LoVo (cell line): ENCODE measurements around the gene BICRA.
"Not testable (repeated sequence)": the region's sequence is repeated elsewhere in the genome, so short reads cannot be mapped to it uniquely, and the experiment has no call there.

ENCODE experiments used
- DNase-seq: peaks from one replicate; pipeline ENCODE4 v3.0.0-alpha.2; 2016; ENCODE audit warnings: low spot score

Gene BICRA

DNA sequence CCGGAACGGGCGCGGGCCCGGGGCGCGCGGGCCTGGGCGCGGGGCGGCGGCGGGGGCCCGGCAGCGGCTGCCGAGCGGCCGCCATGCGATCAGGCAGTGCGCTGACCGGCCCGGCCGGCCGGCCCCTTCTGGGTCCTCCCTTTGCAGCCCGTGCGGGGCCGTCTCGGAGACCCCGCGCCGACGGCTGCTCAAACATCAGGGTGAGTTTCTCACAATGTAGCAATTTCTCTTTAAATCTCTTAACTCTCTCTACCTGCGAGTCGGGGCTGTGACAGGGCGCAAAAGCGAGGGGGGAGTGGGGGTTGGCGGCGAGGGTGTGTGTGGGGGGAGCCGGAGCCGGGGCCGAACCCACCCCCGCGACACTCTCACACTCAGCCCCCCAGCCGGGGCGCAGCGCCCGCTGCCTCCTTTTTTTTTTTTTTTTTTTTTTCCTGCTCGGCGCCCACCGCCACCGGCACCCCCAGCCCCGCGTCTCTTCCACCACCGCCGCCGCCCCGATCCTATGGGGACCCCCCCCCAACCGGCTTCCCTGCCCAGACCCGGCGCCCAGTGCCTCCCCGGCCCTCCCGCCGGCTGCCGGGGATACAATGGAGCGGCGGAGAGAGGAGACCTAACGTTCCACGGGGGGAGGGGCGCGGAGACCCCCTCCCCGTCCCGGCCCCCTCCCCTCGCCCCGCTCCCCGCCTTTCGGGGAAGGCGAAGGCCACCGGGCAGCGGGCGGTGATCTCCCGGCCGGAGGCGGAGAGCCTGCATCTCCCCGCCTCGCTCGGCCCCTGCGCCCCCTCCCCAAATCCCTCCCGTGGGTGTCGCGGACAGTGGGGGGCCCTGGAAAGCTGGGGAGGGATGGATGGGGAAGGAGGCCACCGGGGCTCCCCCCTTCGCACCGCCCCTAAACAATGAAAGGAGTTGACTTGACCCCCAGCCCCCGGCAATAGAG, at the start of gene BICRA:
BICRA (plus strand) TSS at position 166 of the 937 bp plus-strand sequence. CDS start 64,441 bp downstream, outside the sequence.
- peak; percentile 80 for DNase-seq

DNA sequence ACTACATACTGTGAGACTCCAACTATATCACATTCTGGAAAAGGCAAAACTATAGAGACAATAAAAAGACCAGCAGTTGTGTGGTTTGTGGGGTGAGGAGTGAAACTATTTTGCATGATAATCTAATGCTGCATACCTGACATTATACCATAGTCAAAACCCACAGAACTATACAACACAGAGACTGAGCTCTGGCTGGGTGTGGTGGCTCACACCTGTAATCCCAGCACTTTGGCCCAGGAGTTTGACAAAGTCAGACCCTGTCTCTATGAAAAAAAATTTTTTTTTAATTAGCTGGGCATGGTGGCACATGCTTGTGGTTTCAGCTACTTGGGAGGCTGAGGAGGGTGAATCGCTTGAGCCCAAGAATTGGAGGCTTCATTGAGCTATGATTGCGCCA, 47.9 kb upstream of the BICRA start:
- DNase-seq: no peak

DNA sequence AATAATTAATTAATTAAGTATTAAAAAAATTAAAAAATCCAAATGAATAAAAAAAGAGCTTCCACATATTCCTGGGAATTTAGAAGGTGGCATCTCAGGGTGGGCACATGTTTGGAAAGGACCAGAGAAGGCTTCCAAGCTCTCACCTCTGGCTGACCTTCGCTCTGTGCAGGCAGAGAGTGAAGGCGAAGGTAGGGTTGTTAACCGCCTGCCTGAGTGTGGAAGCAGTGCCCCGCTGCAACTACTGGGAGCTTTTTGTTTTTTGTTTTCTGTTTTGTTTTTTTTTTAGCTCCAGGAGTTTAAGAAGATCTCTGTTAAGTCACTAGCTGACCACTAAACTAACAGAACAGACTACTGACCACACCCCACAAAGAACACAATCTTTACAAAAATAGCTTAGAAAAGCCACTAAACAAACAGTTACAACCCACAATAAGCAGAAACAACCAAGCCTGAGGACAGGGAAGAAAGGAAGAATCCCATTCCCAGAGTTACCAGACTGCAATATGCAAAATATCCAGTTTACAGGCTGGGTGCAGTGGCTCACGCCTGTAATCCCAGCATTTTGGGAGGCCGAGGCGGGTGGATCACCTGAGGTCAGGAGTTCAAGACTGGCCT, 47.4 kb upstream of the BICRA start:
- no peak for DNase-seq

DNA sequence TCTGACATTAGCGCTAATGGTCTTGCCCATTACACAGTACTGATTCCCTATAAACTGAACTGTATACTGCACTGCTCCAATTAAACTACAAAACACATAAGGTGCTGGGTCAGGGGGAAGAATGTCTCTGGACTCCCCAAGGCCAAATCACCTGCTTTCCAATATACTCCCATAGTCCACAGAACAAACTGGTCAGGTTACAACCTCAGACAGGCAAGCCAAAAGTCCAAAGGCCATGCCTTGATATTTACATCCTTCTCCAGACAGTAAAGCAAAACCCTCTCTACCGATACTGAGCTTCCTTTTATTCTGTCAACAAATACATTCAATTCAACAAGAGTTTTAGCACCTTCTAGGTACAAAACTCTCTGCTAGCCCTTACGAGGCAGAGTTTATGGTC, 44.9 kb upstream of the BICRA start:
- DNase-seq: peak; percentile 36

DNA sequence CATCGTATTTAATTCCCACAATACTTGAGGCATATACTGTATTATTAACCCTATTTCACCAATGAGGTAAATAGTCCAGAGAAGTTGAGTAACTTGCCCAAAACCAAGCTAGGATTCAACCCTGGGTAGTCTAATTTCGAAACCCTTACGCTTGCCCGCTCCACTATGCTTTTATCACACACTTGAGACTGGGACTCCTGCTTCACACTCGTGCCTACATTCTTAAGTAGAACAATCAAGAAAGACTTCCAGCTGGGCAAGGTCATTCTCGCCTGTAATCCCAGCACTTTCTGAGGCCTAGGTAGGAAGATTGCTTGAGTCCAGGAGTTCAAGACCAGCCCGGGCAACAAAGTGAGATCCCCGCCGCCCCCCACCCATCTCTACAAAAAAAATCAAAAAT, 39.6 kb upstream of the BICRA start:
- DNase-seq: no peak

DNA sequence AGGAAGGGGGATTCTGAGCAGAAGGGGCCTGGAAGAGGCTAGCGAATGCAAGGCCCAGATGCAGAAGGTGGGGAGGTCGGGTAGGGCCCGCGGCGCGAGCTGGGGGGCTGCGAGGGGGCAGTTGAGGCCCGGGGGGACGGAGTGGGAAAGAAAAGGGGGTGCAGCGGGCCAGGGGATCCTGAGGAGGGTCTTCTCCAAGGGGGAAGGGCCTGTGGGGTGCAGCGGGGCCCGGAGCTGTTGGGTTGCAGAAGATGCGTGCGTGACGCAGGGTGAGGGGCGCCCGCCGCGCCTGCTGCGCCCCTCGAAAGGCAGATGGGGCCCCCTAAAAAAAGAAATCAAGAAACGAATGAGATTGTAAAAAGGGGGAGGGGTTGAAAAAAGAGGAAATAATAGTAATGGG, 36.3 kb upstream of the BICRA start:
- no peak for DNase-seq

DNA sequence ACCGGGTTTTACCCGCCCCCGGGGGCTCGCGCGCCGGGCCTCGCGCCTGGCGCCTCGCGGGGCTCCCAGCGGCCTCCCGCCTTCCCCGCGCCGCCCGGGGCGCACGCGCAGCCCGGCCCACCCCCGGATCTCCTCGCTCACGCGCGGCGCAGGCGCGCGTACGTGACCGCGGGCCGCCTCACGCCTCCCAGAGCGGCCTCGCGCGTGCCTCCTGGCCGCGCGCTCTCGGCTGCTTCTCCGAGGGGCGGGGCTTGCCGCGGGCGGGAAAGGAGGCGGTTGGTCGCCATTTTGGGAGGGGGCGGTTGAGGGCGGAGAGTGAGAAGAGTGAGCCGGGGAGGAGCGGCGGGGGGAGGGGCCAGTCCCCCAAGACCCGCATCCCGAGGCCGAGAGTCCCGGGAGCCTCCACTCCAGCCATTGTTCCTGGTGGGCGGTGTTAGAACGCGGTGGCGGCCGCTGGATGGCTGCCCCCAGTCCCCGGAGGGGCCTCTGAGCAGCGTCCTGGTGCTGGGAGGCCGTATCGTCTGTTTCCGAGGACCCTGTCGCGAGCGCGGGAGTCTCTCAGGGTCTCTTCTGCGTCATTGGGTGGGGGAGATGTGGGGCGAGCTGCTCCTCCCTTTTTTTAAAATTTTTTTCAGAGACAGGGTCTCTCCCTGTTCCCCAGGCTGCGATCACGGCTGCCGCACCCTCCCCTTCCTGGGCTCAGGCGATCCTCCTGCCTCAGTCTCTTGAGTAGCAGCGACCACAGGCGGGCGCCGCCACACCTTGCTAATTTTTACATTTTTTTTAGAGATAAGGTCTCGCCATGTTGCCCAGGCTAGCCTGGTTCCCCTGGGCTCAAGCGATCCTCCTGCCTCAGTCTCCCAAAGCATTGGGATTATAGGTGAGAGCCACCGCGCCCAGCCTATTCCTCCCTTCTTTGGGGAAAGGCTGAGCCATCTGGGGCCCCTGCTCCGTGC, 35.6 kb upstream of the BICRA start, which contains the start of gene ZNF541:
ZNF541 (minus strand) TSS at position 78 of the 956 bp plus-strand sequence. CDS start 17,292 bp downstream, outside the sequence.
- DNase-seq: no peak

DNA sequence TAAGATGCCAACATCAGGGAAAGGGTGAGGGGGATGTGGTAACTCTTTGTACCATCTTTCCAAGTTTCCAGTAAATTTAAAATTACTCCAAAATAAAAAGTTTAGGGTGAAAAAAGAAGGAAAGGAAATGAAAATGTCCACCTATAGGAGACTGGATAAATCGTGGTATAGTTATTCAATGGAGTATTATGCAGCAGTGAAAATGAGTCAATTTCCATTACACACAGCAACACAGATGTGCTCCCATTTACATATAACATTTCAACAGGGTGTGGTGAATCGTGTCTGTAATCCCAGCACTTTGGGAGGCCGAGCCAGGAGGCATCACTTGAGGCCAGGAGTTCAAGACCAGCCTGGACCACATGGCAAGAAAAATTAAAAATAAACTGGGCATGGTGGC, 28.5 kb upstream of the BICRA start:
- no peak for DNase-seq

DNA sequence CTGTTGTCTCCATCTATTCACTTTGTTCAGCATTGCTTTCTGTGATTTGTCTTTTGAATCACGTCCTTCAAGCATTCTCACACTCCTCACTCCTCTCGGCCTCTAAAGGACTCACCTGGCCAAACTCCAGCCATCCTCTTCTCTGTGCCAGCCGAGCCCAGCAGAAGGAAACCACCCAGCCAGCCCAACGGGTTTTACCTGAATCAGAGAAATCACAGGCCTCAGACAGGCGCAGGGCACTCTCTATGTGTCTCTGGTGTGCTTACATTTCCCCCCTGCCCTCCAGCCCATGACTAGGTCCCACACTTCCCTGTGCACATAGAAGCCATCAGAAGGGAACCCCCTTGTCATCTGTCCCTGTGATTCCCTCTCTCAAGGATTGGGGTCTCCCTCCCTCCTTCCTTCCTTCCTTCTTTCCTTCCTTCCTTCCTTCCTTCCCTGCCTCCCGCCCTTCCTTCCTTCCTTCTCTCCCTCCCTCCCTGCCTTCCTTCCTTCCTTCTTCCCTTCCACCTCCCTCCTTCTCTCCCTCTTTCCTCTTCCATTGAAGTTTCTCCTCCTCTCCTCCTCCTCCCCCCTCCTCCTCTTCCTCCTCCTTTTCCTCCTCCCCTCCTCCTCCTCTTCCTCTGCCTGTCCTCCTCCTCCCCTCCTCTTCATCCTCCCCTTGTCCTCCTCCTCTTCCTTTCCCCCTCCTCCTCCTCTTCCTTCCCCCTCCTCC, 27.2 kb upstream of the BICRA start:
- no peak for DNase-seq

DNA sequence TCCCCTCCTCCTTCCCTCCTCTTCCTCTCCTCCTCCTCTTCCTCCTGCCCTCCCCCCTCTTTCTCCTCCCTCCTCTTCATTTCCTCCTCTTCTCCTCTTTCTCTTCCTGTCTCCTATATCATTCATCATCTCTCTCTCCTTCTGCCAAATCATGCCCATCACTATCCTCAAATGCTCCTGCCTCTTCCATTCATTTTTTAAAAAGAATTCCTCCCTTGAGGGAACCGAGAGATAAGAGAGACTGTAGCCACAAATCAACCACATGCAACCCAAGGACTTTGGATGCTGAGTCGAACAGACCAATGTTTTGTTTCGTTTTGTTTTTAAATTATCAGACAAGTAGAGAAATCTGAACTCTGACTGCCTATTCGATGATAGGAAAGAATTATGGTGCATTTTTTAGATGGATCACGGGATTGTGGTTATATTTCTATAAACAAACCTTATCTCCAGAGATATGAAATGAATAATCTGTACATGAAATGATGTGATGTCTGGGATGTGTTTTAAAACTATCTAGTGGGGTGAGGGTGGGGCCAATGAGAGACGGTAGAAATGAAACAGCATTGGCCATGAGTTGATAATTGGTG, 26.5 kb upstream of the BICRA start:
- DNase-seq: no peak

DNA sequence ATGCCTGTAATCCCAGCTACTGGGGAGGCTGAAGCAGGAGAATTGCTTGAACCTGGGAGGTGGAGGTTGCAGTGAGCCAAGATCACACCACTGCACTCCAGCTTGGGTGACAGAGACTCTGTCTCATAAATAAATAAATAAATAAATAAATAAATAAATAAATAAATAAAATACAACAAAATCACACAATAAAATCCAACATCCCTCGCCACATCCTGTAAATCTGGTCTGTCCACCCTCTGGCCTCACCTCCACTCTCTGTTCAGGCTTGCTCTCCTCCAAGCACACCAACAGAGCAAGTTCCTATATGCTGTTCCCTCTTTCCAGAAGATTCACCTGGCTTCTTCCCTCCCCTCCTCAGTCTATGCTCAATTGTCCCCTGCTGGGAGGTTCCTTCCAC, 25.8 kb upstream of the BICRA start:
- DNase-seq: not testable (repeated sequence)

DNA sequence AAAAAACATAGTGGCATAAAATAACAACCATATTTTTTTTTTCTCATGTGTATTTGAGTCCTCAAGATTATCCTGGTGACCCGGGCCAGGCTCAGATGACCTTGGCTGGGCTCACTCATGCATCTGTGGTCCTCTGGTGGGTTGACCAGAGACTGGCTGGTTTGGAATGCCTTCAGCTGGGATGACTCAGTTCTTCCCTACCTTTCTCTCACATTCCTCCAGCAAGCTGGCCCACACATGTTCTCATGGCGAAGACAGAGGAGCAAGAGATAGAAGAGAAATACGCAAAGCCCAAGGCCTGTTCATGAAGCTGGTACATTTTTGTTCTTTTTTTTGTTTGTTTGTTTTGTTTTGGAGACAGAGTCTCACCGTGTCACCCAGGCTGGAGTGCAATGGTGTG, 21.6 kb upstream of the BICRA start:
- no peak for DNase-seq

DNA sequence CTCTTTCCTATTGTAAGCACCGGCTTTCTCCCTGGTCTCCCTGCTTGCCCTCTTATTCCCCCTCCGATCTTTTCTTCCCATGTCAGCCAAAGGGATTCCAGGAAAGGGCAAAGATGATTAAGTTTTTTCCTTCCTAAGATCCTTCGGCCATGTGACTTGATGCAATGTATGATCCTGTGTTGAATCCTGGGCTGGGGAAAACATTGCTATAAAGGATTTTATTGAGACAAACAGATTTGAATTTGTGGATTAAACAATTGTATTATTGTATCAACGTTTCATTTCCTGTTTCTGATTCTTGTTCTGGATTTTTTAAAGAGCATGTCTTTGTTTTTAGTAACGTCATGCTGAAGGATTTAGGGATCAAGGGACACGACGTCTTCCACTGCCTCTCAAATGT, 19.1 kb upstream of the BICRA start:
- DNase-seq: no peak

DNA sequence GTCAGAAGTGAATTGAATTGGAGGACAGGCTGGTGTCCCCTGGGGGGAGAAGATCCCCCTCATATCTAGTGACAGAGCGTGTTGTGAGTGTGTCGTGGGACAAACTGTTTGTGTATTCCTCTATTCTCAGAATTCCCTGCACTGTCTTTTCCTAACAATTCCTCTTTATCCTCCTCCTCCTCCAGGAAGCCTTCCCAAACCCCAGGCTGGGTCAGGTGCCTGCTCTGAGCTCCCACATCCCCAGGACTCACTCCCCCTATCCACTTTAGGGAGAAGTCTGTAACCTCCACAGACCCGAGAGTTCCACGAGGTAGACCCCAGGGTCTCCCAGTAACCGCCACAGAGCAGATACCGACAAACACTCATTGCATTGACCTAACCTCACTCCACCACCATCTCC, 15.1 kb upstream of the BICRA start:
- DNase-seq: no peak

DNA sequence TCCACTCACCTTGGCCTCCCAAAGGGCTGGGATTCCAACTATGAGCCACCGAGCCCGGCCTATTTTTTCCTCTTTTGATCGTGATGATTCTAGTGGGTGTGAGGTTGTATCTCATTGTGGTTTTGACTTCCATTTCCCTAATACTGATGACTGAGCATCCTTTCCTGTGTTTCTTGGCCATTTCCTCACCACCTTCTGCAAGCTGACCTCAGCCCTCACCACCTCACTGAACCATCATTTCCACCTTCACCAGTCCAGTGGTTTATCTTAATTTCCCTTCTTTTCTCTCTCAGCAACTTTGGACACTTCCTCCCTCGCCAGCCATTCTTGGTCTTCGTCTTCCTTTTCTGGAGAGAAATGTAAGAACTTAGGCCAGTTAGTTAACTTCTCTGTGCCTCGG, 13.0 kb upstream of the BICRA start:
- DNase-seq: no peak

DNA sequence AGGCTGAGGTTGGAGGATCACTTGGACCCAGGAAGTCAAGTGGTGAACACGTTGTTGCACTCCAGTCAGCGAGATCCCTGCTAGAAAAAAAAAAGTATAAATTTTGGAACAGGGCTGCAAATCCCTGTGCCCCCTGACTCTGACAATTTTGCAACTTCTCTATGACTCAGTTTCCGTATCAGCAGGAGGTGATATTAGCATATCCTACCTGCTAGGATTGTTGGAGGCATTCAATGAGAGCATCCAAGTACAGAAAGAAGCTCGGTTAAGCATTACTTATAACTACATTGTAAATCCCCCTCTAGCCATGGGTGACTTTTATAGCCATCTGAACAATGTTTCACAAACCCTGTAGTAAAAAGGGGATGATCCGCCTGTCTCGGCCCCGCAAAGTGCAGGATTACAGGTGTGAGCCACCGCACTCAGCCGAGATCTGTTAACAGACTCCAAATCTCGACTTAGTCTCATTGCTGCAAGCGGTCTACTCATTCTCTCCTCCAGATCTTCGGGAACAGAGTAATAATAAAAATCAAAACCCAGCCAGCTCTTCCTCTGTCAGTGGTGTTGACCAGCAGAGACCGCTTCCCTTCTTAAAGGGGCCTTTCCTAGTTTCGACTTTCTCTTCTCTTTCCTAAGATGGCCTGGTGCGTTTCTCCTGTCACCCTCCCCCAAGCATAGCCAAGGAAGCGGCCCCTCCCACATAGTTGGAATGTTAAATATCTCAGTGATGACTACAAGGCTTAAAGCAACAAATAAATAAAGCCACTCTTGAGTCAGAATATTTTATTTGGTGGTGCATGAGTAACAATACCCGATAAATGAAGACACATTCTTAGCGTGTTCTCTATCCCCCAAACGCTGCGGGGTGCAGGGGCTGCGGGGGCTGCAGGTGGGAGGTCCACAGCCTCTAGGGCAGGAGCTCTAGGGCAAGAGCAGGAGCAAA, 10.3 kb upstream of the BICRA start:
- peak; percentile 87 for DNase-seq

DNA sequence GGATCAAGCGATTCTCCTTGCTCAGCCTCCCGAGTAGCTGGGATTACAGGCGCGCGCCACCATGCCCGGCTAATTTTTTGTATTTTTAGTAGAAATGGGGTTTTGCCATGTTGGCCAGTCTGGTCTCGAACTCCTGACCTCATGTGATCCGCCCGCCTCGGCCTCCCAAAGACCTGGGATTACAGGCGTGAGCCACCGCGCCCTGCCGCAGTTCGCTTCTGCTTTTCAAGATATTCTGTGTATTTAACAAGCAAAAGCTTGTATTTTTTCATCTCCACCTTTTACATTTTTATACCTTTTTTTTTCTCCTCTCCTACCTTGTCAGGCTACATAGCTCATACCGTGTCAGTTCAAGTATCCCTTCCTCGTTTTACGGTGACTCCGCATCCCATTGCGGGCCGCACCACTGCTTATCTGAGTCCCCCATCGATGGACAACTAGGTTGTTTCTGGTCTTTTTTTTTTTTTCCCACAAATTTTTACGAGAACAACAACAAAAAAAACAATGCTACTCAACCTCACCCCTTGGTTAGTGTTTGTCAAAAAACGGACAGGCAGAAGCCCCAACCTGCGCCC, 9.2 kb upstream of the BICRA start:
- DNase-seq: not testable (repeated sequence)

DNA sequence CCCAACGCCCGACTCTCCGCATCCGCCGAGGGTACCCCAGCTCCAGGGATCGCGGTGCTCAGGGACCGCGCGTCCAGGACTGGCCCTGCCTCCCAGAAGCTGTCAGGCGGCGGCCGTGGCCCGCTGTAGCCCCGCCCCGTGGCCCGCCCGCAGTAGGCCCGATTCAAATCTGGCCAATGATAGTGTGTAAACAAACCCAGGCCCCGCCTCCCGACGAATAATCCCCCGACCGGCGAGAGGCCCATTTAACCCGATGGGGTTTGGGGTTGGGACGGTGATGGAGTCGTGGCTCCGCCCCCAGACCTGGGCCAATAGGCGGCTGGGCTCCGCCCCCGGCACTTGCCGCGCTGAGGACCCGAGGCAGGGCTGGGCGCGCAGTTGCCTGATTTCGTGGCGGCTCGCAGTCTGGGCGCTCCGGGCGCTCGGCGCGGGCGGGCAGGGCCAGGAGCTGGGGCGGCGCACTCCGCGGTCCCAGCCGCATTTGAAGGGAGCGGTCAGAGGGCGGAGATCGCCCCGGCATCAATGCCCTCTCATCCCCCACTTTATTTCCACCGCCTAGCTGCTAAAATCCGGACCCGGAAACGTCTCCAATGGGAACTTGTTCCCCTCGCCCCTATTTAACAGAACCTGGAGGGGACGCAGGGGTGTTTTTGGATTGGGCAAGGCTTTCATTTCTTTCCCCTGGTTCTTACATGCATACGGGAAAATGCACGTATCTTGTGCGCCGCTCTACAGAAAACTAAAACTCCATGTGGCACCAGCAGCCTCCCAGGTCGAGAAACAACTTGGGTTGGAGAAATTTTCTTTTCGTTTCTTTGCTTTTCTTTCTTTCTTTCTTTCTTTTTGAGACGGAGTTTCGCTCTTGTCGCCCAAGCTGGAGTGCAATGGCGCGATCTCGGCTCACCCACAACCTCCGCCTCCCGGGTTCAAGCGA, 8.4 kb upstream of the BICRA start:
- peak; percentile 98 for DNase-seq
